Tibial nerve (tissue), 4 donors: ENCODE data around the gene TFAP2B. TPM values are rescaled to one million over a fixed set of nuclear protein-coding genes. Genes with fewer than 3 reads are reported as not detected.

ENCODE experiments used
- DNase-seq, 2 donors: peaks; one replicate each; pipeline ENCODE4 v3.0.0-alpha.2; 2019; ENCODE audit warnings: low spot score in 2 of 2
- H3K27ac ChIP-seq, 4 donors: fragments of 200-600 bp; sonication (generic) in 3 of 4; one replicate each; pipeline ENCODE4 v1.5.1; 2017 to 2019; ENCODE audit warnings: mild to moderate bottlenecking in 1 of 4
- H3K27me3 ChIP-seq, 2 donors: fragments of 200-600 bp; sonication (generic) in 1 of 2; one replicate each; pipeline versions ENCODE4 v1.5.1 to v1.6.0; 2017 to 2019
- H3K36me3 ChIP-seq, 3 donors: fragments of 200-600 bp; sonication (generic); one replicate each; pipeline ENCODE4 v1.5.1; 2018 to 2019
- H3K4me1 ChIP-seq, 4 donors: fragments of 200-600 bp; sonication (generic) in 3 of 4; one replicate each; pipeline ENCODE4 v1.5.1; 2017 to 2019
- H3K4me3 ChIP-seq, 4 donors: fragments of 200-600 bp; sonication (generic) in 3 of 4; one replicate each; pipeline ENCODE4 v1.5.1; 2017 to 2019; ENCODE audit warnings: mild to moderate bottlenecking in 1 of 4, moderate library complexity in 1 of 4
- H3K9me3 ChIP-seq, 4 donors: fragments of 200-600 bp; sonication (generic) in 3 of 4; one replicate each; pipeline ENCODE4 v1.5.1; 2017 to 2019
- EP300 ChIP-seq, 2 donors: sonication (generic); formaldehyde crosslinking; IDR thresholded peaks; one replicate each; pipeline ENCODE4 v1.6.1; 2017; ENCODE audit warnings: antibody characterized with exemption in 2 of 2, mild to moderate bottlenecking in 1 of 2
- POLR2A ChIP-seq, 2 donors: fragments of 450-650 bp; IDR thresholded peaks; one replicate each; pipeline ENCODE4 v1.6.1; 2017; ENCODE audit warnings: antibody characterized with exemption in 2 of 2, mild to moderate bottlenecking in 2 of 2, moderate library complexity in 2 of 2
- WGBS, 2 donors: methylation state at CpG; one replicate each; pipeline ENCODE4 v1.1.5; 2018; 5-methylcytosine and 5-hydroxymethylcytosine counted together
- total RNA-seq, 4 donors: library from RNA; depleted of rRNA; stranded (reverse); fragments of >200 nt; gene quantifications; one replicate each; pipeline ENCODE4 v1.1.0, GENCODE V29; 2016
- TF ChIP-seq, protein P1 (sequence below), 5 experiments: fragments of 200-600 bp in 3 of 5; fragments of 450-650 bp in 2 of 5; sonication (generic) in 3 of 5; IDR thresholded peaks; one replicate each; pipeline ENCODE4 v1.5.1; 2016 to 2019; ENCODE audit warnings: antibody characterized with exemption in 5 of 5, mild to moderate bottlenecking in 3 of 5, moderate library complexity in 2 of 5

TFAP2B gene
- total RNA-seq, 4 donors from 2014 or later: 0.22 to 1.2 TPM; not detected in 2

DNA sequence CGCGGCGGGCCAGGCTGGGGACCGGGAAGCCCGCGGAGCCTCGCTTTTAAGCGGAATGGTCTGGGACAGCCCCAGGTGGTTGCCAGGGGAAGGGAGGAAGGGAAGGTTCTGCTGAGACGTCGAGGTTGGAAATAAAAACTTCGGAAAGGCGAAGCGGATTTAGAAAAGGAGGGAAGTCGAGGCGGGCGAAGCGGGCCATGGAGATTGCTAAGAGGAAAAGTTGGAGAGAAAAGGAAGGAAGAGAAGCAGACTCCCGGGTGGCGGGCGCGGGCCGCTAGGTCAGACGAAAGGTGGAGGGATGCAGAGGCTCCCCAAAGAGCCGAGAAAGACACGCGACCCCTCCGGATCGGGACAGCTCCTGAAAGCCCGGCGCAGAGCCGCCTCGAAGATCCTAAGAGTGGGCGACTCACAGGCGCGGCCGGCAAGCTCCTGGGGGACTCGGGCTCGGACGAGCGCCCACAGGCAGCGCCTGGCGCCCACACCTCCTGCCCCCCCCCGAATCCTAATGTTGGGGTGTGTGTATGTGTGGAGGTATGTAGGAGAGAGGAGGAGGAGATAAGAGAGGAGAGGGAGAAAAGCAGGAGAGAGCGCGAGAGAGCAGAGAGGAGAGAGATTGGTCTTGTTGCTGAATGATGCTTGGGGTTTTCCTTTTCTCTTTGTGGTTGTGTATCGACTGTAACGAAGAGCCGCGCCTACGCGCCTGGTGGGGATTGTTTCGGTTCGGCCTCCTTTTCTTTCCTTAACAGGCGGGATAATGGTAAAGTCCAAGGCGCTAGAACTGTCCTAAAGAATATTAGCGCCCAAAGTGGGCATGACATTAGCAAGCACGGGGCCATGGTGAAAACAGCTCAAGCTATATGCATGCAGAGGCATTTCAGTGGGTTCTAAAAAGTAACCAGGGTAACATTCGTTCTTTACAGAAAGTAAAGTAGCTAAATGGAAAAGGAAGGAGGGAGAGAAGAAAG lies 1.5 kb downstream of the TFAP2B start:
- TF ChIP-seq, protein P1, sequence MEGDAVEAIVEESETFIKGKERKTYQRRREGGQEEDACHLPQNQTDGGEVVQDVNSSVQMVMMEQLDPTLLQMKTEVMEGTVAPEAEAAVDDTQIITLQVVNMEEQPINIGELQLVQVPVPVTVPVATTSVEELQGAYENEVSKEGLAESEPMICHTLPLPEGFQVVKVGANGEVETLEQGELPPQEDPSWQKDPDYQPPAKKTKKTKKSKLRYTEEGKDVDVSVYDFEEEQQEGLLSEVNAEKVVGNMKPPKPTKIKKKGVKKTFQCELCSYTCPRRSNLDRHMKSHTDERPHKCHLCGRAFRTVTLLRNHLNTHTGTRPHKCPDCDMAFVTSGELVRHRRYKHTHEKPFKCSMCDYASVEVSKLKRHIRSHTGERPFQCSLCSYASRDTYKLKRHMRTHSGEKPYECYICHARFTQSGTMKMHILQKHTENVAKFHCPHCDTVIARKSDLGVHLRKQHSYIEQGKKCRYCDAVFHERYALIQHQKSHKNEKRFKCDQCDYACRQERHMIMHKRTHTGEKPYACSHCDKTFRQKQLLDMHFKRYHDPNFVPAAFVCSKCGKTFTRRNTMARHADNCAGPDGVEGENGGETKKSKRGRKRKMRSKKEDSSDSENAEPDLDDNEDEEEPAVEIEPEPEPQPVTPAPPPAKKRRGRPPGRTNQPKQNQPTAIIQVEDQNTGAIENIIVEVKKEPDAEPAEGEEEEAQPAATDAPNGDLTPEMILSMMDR (IDR thresholded peaks at IDR 0.05): no peak
- peak overlapping the region in 1 of 4 donors; percentile 40 for H3K27ac ChIP-seq
- DNase-seq: no peak

DNA sequence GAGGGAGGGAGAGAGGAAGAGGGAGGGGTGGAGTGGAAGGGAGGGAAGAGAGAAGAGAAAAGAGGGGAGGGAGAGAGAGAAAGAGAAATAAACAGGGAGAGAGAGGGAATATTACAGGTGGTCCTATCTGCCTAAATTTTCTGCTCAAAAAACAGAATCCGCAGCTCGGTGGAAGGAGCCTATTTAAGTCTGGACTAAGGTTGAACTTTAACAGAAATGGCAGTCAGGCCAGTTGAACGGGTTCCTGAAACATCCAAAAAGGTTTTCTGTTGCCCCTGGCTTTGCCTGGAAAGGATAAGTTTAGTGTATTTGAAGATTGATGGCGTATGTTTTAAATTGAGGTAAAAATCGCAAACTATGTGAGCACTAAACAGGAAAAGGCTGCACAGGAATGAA lies 2.2 kb downstream of the TFAP2B start:
- Histone ChIP-seq H3K27ac (peak overlapping the region in 1 of 4 donors; percentile 40), H3K4me3 (peak overlapping the region in 1 of 4 donors; percentile 38), H3K27me3 (peaks cover 4 to 96% of the 10 kb centered on the region in 2 donors), H3K9me3 (no peaks in the 10 kb centered on the region), H3K36me3 (no peaks in the 10 kb centered on the region), H3K4me1 (peaks cover 0 to 30% (median 2%) of the 10 kb centered on the region in 4 donors)
- no peak for TF ChIP-seq POLR2A (IDR thresholded peaks at IDR 0.05)
- no peak for TF ChIP-seq EP300 (IDR thresholded peaks at IDR 0.05)
- TF ChIP-seq, protein P1 (IDR thresholded peaks at IDR 0.05): no peak
- DNase-seq: no peak
- WGBS, 2 donors: 23 to 24% methylated on average over 5 of the region's 5 CpGs

More for the DNA sequence above, 1.5 kb downstream of the TFAP2B start:
- Histone ChIP-seq H3K27me3 (peaks cover 4 to 93% of the 10 kb centered on the region in 2 donors), H3K4me3 (peak overlapping the region; percentile 4 to 38 (median 20)), H3K36me3 (no peaks in the 10 kb centered on the region), H3K9me3 (no peaks in the 10 kb centered on the region), H3K4me1 (peaks cover 0 to 30% (median 2%) of the 10 kb centered on the region in 4 donors)
- WGBS, 2 donors: 3% methylated on average over 58 of the region's 58 CpGs

DNA sequence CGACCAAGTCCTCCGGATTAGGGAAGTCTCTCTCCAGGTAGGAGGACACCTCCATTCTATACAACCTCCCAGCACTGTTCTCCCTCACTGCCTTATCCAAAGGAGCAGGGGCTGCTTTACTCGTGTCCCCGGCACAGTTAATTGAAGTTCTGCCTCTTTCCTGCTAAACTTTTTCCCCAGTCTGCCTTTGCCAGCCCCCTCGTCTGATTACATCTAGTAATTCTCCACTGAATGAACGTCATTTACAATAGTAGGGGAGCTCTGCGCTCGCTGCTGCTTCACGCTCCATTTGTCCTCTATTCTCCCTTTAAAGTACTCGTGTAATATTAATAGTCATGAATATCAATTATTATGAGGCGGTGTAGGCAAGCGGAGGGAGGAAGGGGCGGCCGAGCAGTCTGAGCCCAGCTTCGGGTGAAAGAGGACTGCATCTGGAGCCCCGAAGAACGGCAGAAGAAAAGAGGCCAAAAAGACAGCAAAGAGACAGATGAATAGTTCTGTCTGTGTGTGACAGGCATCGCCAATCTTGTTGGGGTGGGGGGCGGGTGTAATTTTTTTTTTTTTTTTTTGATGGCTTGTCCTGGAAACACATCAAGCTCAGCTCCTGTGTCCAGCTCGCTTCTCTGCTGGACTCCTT lies 2.9 kb downstream of the TFAP2B start:
- H3K4me3 ChIP-seq: no peak overlapping the region

DNA sequence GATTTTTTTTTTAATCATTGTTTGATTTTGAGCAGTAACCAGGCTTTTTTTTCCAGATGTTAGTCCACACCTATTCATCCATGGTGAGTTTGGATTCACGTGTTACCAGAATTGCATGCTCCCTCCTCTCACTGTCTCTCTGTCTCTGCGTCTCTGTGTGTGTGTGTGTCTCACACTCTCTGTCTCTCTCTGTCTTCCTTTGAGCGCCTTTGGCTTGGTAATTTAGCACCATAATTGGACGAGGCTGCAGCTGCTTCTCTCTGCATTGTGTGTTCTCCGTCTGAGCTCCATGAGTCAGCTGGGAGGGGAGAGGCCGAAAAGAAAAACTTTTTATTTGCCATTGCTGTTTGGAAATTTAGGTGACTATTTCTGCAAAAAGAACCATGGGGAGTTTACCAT lies 3.4 kb downstream of the TFAP2B start:
- Histone ChIP-seq H3K9me3 (no peaks in the 10 kb centered on the region), H3K4me1 (peaks cover 0 to 30% (median 2%) of the 10 kb centered on the region in 4 donors), H3K27ac (no peak overlapping the region), H3K4me3 (no peak overlapping the region), H3K27me3 (peaks cover 4 to 99% of the 10 kb centered on the region in 2 donors), H3K36me3 (no peaks in the 10 kb centered on the region)
- TF ChIP-seq, protein P1 (IDR thresholded peaks at IDR 0.05): no peak
- TF ChIP-seq EP300 (IDR thresholded peaks at IDR 0.05) (no peak), POLR2A (IDR thresholded peaks at IDR 0.05) (no peak)
- DNase-seq: no peak
- WGBS, 2 donors: 10 to 15% methylated on average over 6 of the region's 6 CpGs

More for the DNA sequence above, 2.9 kb downstream of the TFAP2B start:
- WGBS, 2 donors: 4 to 7% methylated on average over 20 of the region's 20 CpGs
- no peak for DNase-seq
- Histone ChIP-seq H3K27ac (no peak overlapping the region), H3K27me3 (peaks cover 4 to 99% of the 10 kb centered on the region in 2 donors), H3K36me3 (no peaks in the 10 kb centered on the region), H3K9me3 (no peaks in the 10 kb centered on the region), H3K4me1 (peaks cover 0 to 30% (median 2%) of the 10 kb centered on the region in 4 donors)
- TF ChIP-seq POLR2A (IDR thresholded peaks at IDR 0.05): no peak
- TF ChIP-seq, protein P1 (IDR thresholded peaks at IDR 0.05): no peak
- no peak for TF ChIP-seq EP300 (IDR thresholded peaks at IDR 0.05)
